Keratinocyte (primary cell): ENCODE measurements around the gene MN1. TPM values are rescaled to one million over a fixed set of nuclear protein-coding genes. Genes with fewer than 3 reads are reported as not detected.

ENCODE experiments used
- DNase-seq: peaks from one replicate; pipeline ENCODE4 v3.0.0-alpha.2; 2011; ENCODE audit warnings: low read depth, missing footprints, low spot score
- FAIRE-seq: peaks from 2 replicates; lab custom pipeline; 2011; peaks lifted over from hg19 to GRCh38; lab: Jason Lieb, UNC
- H2AFZ ChIP-seq: 2 replicates; pipeline ENCODE4 v1.6.0; 2012; ENCODE audit warnings: low read length, control low read depth, inconsistent platforms; ENCODE audit not compliant: control insufficient read depth
- H3K27ac ChIP-seq: 2 replicates; pipeline ENCODE4 v1.5.1; 2011; ENCODE audit warnings: low read length; ENCODE audit not compliant: control insufficient read depth, insufficient read depth
- H3K27me3 ChIP-seq: 3 replicates; pipeline ENCODE4 v1.6.0; 2011; ENCODE audit warnings: low read length; ENCODE audit not compliant: control insufficient read depth, insufficient read depth; ENCODE audit errors: extremely low read depth
- H3K36me3 ChIP-seq, 2 experiments: 2 replicates in 1 of 2; 3 replicates in 1 of 2; pipeline ENCODE4 v1.5.1; 2011; ENCODE audit warnings: low read length in 2 of 2, mild to moderate bottlenecking in 1 of 2; ENCODE audit not compliant: control insufficient read depth in 2 of 2, insufficient read depth in 2 of 2; ENCODE audit errors: extremely low read depth in 1 of 2
- H3K4me1 ChIP-seq: 3 replicates; pipeline ENCODE4 v1.5.1; 2011; ENCODE audit warnings: low read length; ENCODE audit not compliant: control insufficient read depth, insufficient read depth; ENCODE audit errors: extremely low read depth
- H3K4me2 ChIP-seq: 3 replicates; pipeline ENCODE4 v1.6.0; 2011; ENCODE audit warnings: low read depth, low read length; ENCODE audit not compliant: control insufficient read depth, insufficient read depth; ENCODE audit errors: extremely low read depth
- H3K4me3 ChIP-seq, 3 experiments: fragments of 200-600 bp in 1 of 3; sonication (generic) in 1 of 3; 2 replicates in 2 of 3; 3 replicates in 1 of 3; pipeline ENCODE4 v1.5.1; 2011 to 2016; ENCODE audit warnings: low read length in 3 of 3, mild to moderate bottlenecking in 3 of 3, control low read depth in 2 of 3, inconsistent platforms in 1 of 3, low read depth in 1 of 3, mixed read lengths in 1 of 3, mixed run types in 1 of 3, moderate library complexity in 1 of 3; ENCODE audit not compliant: control insufficient read depth in 2 of 3, insufficient read depth in 2 of 3; ENCODE audit errors: extremely low read depth in 1 of 3
- H3K79me2 ChIP-seq: 2 replicates; pipeline ENCODE4 v1.6.0; 2012; ENCODE audit warnings: low read length; ENCODE audit not compliant: control insufficient read depth, insufficient read depth
- H3K9ac ChIP-seq: 3 replicates; pipeline ENCODE4 v1.6.0; 2011; ENCODE audit warnings: low read length; ENCODE audit not compliant: control insufficient read depth, insufficient read depth; ENCODE audit errors: extremely low read depth
- H3K9me1 ChIP-seq: 3 replicates; pipeline ENCODE4 v1.6.0; 2011; ENCODE audit warnings: low read length; ENCODE audit not compliant: control insufficient read depth, insufficient read depth; ENCODE audit errors: extremely low read depth
- H3K9me3 ChIP-seq: 2 replicates; pipeline ENCODE4 v1.5.1; 2012; ENCODE audit warnings: low read depth, low read length; ENCODE audit not compliant: control insufficient read depth
- H4K20me1 ChIP-seq: 3 replicates; pipeline ENCODE4 v1.6.0; 2011; ENCODE audit warnings: low read length; ENCODE audit not compliant: control insufficient read depth, insufficient read depth; ENCODE audit errors: extremely low read depth
- CTCF ChIP-seq, 3 experiments: IDR thresholded peaks in 1 of 3; conservative IDR thresholded peaks in 1 of 3; optimal IDR thresholded peaks in 1 of 3; 2 replicates in 2 of 3; 3 replicates in 1 of 3; pipeline versions ENCODE3 to v1.5.1; 2011; ENCODE audit warnings: low read length in 3 of 3, mild to moderate bottlenecking in 3 of 3, moderate library complexity in 2 of 3, control low read depth in 1 of 3, inconsistent platforms in 1 of 3; ENCODE audit not compliant: insufficient read depth in 2 of 3; ENCODE audit errors: extremely low read depth in 1 of 3
- EZH2 ChIP-seq: IDR thresholded peaks from one replicate; pipeline ENCODE4 v1.6.1; 2012; ENCODE audit warnings: inconsistent platforms, mild to moderate bottlenecking, low read length, moderate library complexity
- dilution Hi-C: fragments of 300-500 bp; cut with MboI; formaldehyde crosslinking; loops from one replicate; pipeline ENCODE4 v1.7.0; 2020; ENCODE audit warnings: low sequenced_read_pairs; ENCODE audit not compliant: extremely low pct_ligation_motif_present
- polyA plus RNA-seq, 5 experiments: library from polyadenylated mRNA; depleted of rRNA in 3 of 5; stranded (reverse) in 3 of 5; stranded (forward) in 1 of 5; unstranded in 1 of 5; fragments of >200 nt; gene quantifications; 1 replicate in 1 of 5; 2 replicates in 3 of 5; 3 replicates in 1 of 5; pipeline versions ENCODE4 v1.2.1 to v1.2.3, GENCODE V29; 2011 to 2012; ENCODE audit warnings: missing spikeins in 2 of 5, low read depth in 1 of 5, low replicate concordance in 1 of 5

MN1 gene
- polyA plus RNA-seq, 1 donor (not counting 4 experiments of a cell fraction or from before 2014, with no cell fraction given), result 2.2 TPM

DNA sequence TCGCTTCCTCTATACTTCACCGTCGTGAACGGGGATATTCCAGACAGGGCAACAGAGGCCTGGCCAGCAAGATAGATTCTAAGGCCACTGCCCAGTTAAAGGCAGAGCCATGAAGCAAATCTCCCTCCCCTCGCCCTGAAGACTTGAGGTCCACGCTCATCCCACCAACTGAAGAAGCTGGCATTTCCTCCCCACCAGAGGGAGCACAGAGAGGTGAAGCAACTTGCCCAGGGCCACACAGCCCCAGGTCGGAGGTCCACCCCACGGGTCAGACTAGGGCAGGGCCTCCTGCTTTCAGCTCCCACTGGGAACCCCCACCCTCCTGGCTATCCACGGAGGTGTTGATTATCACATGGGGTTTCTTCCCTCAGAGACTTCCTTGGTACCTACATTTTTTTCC lies 27.4 kb downstream of the MN1 start:
- Histone ChIP-seq H3K4me3 (no peak overlapping the region), H3K79me2 (no peaks in the 10 kb centered on the region), H4K20me1 (no peaks in the 10 kb centered on the region), H3K9me3 (no peaks in the 10 kb centered on the region), H3K27me3 (no peaks in the 10 kb centered on the region), H3K27ac (no peak overlapping the region), H2AFZ (peak overlapping the region; percentile 23), H3K4me1 (peaks cover 10% of the 10 kb centered on the region), H3K4me2 (peak overlapping the region; percentile 48), H3K36me3 (peaks cover 4 to 5% of the 10 kb centered on the region in 2 experiments), H3K9me1 (peaks cover 4% of the 10 kb centered on the region), H3K9ac (no peak overlapping the region)
- no peak for TF ChIP-seq EZH2
- peak in 1 of 3 experiments; percentile 7 for TF ChIP-seq CTCF (optimal IDR thresholded peaks at IDR 0.05 in 1 of 3, IDR thresholded peaks at IDR 0.05 in 1 of 3, conservative IDR thresholded peaks at IDR 0.05 in 1 of 3; ENCODE audit: extremely low read depth in 1 of 3, insufficient read depth in 2 of 3, low read length in 3 of 3)
- no peak for FAIRE-seq
- dilution Hi-C loops, result no loop called here
- DNase-seq, result no peak

GRCh38 chr22:27772984-27773498 lies 28.5 kb downstream of the MN1 start:
- Histone ChIP-seq H3K36me3 (peaks cover 4 to 5% of the 10 kb centered on the region in 2 experiments), H3K79me2 (no peaks in the 10 kb centered on the region), H3K9me1 (peaks cover 4% of the 10 kb centered on the region), H3K9ac (no peak overlapping the region), H3K27me3 (no peaks in the 10 kb centered on the region), H3K4me3 (no peak overlapping the region), H3K4me2 (no peak overlapping the region), H4K20me1 (no peaks in the 10 kb centered on the region), H3K27ac (no peak overlapping the region), H3K4me1 (peaks cover 10% of the 10 kb centered on the region), H3K9me3 (no peaks in the 10 kb centered on the region), H2AFZ (no peak overlapping the region)
- no peak for TF ChIP-seq EZH2
- TF ChIP-seq CTCF (optimal IDR thresholded peaks at IDR 0.05 in 1 of 3, IDR thresholded peaks at IDR 0.05 in 1 of 3, conservative IDR thresholded peaks at IDR 0.05 in 1 of 3; ENCODE audit: extremely low read depth in 1 of 3, insufficient read depth in 2 of 3, low read length in 3 of 3), result no peak
- no peak for FAIRE-seq
- dilution Hi-C loops, result no loop called here
- no peak for DNase-seq
